Esophagus squamous epithelium (tissue), 5 donors: ENCODE data around the gene CLSTN2. TPM values are rescaled to one million over a fixed set of nuclear protein-coding genes. Genes with fewer than 3 reads are reported as not detected.

Experiments used
- DNase-seq: peaks from one replicate; lab custom pipeline; 2025; lab: John Stamatoyannopoulos, UW
- H3K27ac ChIP-seq, 4 donors: fragments of 200-600 bp; sonication (generic); one replicate each; pipeline ENCODE4 v1.5.1; 2016 to 2019; ENCODE audit warnings: mild to moderate bottlenecking in 1 of 4
- H3K27me3 ChIP-seq, 4 donors: fragments of 200-600 bp; sonication (generic); 1 replicate in 3 of 4; 2 replicates in 1 of 4; pipeline versions ENCODE4 v1.5.1 to v1.6.0; 2017 to 2021; ENCODE audit warnings: antibody characterized with exemption in 1 of 4
- H3K36me3 ChIP-seq, 3 donors: fragments of 200-600 bp; sonication (generic); one replicate each; pipeline ENCODE4 v1.5.1; 2016 to 2019
- H3K4me1 ChIP-seq, 3 donors: fragments of 200-600 bp; sonication (generic); one replicate each; pipeline ENCODE4 v1.5.1; 2017 to 2019
- H3K4me3 ChIP-seq, 4 donors: fragments of 200-600 bp; sonication (generic); 1 replicate in 3 of 4; 2 replicates in 1 of 4; pipeline ENCODE4 v1.5.1; 2016 to 2019; ENCODE audit warnings: mild to moderate bottlenecking in 2 of 4, moderate library complexity in 1 of 4
- H3K9me3 ChIP-seq, 3 donors: fragments of 200-600 bp; sonication (generic); one replicate each; pipeline ENCODE4 v1.5.1; 2016 to 2019
- POLR2A ChIP-seq, 4 donors: fragments of 450-650 bp; IDR thresholded peaks; one replicate each; pipeline ENCODE4 v1.6.1; 2017; ENCODE audit warnings: antibody characterized with exemption in 4 of 4, mild to moderate bottlenecking in 4 of 4, moderate library complexity in 3 of 4
- WGBS, 2 donors: methylation state at CpG; one replicate each; pipeline ENCODE4 v1.1.5; 2018; 5-methylcytosine and 5-hydroxymethylcytosine counted together
- intact Hi-C: fragments of 100-400 bp; cut with DNase I; formaldehyde crosslinking; loops from one replicate; pipeline ENCODE4 v1.15.0; 2022
- total RNA-seq, 4 donors: library from RNA; depleted of rRNA; stranded (reverse); fragments of >200 nt; gene quantifications; one replicate each; pipeline ENCODE4 v1.1.0, GENCODE V29; 2016
- TF ChIP-seq, protein P1 (sequence below), 6 experiments: fragments of 450-650 bp in 4 of 6; fragments of 200-600 bp in 2 of 6; sonication (generic) in 2 of 6; IDR thresholded peaks; one replicate each; pipeline ENCODE4 v1.5.1; 2016 to 2019; ENCODE audit warnings: antibody characterized with exemption in 6 of 6, mild to moderate bottlenecking in 4 of 6, moderate library complexity in 4 of 6
- donor health status: DM: yes; HTN: yes; CAD: no.

The CLSTN2 gene
- total RNA-seq, 4 donors from 2014 or later, result 0.53 to 5.0 (median 3.1) TPM

DNA sequence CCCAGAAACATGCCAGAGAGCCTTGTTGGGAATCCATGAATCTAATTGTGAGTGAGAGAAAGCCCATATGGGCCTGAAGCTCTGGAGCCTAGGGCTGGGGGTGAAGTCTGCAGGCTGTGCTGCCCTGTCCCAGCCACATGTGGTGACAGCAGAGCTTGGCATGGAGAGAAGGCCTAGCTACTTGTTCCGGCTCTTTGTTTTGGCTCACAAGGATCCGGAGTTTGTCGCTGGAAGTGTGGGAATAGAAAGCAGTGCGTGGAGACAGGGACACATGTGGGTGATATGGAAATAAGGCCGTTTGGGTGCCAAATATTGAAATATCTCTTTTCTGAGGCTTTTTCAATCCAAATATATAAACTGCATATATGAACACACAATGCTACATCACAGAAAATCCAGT lies 78.2 kb downstream of the CLSTN2 start:
- Histone ChIP-seq H3K36me3 (no peaks in the 10 kb centered on the region), H3K27me3 (no peaks in the 10 kb centered on the region), H3K9me3 (no peaks in the 10 kb centered on the region), H3K4me3 (no peak overlapping the region), H3K4me1 (no peaks in the 10 kb centered on the region), H3K27ac (no peak overlapping the region)
- WGBS, 2 donors, result 76 to 79% methylated on average over 4 to 5 of the region's 5 CpGs
- DNase-seq, result no peak
- intact Hi-C loops, result loop anchor here (5.0 kb wide), 1 partner anchor 286 kb away; no protein-coding TSS in a partner anchor
- TF ChIP-seq, protein P1, sequence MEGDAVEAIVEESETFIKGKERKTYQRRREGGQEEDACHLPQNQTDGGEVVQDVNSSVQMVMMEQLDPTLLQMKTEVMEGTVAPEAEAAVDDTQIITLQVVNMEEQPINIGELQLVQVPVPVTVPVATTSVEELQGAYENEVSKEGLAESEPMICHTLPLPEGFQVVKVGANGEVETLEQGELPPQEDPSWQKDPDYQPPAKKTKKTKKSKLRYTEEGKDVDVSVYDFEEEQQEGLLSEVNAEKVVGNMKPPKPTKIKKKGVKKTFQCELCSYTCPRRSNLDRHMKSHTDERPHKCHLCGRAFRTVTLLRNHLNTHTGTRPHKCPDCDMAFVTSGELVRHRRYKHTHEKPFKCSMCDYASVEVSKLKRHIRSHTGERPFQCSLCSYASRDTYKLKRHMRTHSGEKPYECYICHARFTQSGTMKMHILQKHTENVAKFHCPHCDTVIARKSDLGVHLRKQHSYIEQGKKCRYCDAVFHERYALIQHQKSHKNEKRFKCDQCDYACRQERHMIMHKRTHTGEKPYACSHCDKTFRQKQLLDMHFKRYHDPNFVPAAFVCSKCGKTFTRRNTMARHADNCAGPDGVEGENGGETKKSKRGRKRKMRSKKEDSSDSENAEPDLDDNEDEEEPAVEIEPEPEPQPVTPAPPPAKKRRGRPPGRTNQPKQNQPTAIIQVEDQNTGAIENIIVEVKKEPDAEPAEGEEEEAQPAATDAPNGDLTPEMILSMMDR (IDR thresholded peaks at IDR 0.05), result no peak
- TF ChIP-seq POLR2A (IDR thresholded peaks at IDR 0.05), result no peak

- WGBS, 2 donors, result 65 to 72% methylated on average over 2 to 3 of the region's 3 CpGs
- DNase-seq, result no peak
- Histone ChIP-seq H3K4me1 (no peaks in the 10 kb centered on the region), H3K4me3 (no peak overlapping the region), H3K27ac (no peak overlapping the region), H3K27me3 (no peaks in the 10 kb centered on the region), H3K9me3 (no peaks in the 10 kb centered on the region), H3K36me3 (no peaks in the 10 kb centered on the region)
- intact Hi-C loops, result loop anchor here (5.0 kb wide), 1 partner anchor 288 kb away; no protein-coding TSS in a partner anchor
- TF ChIP-seq, protein P1 (IDR thresholded peaks at IDR 0.05), result no peak
These were observed 80.0 kb downstream of the CLSTN2 start for GRCh38 chr3:140014831-140015495.

DNA sequence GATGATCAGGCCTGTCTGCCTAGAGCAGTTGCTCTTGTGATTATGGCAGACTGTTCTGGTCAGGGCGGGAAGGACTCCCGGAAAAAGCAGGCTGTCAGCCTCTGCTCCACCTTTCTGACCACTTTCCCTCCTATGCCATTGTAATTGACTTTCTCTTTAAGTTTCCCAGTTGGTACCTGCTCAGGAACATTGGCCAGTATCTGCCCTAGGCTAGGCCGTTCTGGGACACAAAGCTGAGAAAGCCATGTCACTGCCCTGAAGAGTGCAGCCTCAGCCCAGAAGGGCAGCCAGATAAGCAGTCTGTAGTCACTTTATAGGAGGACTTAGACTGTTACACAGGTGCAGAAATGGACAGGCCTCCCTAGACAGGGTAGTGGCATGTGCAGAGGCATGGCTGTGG lies 80.8 kb downstream of the CLSTN2 start:
- WGBS, 2 donors, result 75 to 100% methylated on average over 2 to 3 of the region's 3 CpGs
- no peak for TF ChIP-seq POLR2A (IDR thresholded peaks at IDR 0.05)
- TF ChIP-seq, protein P1 (IDR thresholded peaks at IDR 0.05), result no peak
- no peak overlapping the region for H3K4me3 ChIP-seq

GRCh38 chr3:140018556-140018955 lies 83.6 kb downstream of the CLSTN2 start:
- H3K36me3 ChIP-seq, result no peaks in the 10 kb centered on the region
- DNase-seq, result no peak
- H3K9me3 ChIP-seq, result no peaks in the 10 kb centered on the region
- intact Hi-C loops, result no loop called here
- TF ChIP-seq, protein P1 (IDR thresholded peaks at IDR 0.05), result no peak
- no peak for TF ChIP-seq POLR2A (IDR thresholded peaks at IDR 0.05)
- peaks cover 2 to 16% (median 5%) of the 10 kb centered on the region in 3 donors for H3K4me1 ChIP-seq
- H3K27me3 ChIP-seq, result no peaks in the 10 kb centered on the region
- H3K4me3 ChIP-seq, result no peak overlapping the region
- no peak overlapping the region for H3K27ac ChIP-seq
- 54 to 77% methylated on average over 2 of the region's 2 CpGs for WGBS, 2 donors

More for the DNA sequence above, 80.8 kb downstream of the CLSTN2 start:
- DNase-seq, result no peak
- no peaks in the 10 kb centered on the region for H3K4me1 ChIP-seq
- H3K27ac ChIP-seq, result no peak overlapping the region
- no peaks in the 10 kb centered on the region for H3K9me3 ChIP-seq
- intact Hi-C loops, result no loop called here
- no peaks in the 10 kb centered on the region for H3K36me3 ChIP-seq
- H3K27me3 ChIP-seq, result no peaks in the 10 kb centered on the region

- TF ChIP-seq, protein P1 (IDR thresholded peaks at IDR 0.05), result no peak
- TF ChIP-seq POLR2A (IDR thresholded peaks at IDR 0.05), result no peak
- Histone ChIP-seq H3K36me3 (no peaks in the 10 kb centered on the region), H3K27me3 (no peaks in the 10 kb centered on the region), H3K9me3 (no peaks in the 10 kb centered on the region), H3K27ac (no peak overlapping the region), H3K4me1 (peaks cover 5 to 25% (median 6%) of the 10 kb centered on the region in 3 donors), H3K4me3 (no peak overlapping the region)
- 71 to 78% methylated on average over 1 of the region's 2 CpGs for WGBS, 2 donors
- intact Hi-C loops, result no loop called here
- no peak for DNase-seq
These were observed 85.0 kb downstream of the CLSTN2 start for GRCh38 chr3:140019946-140020345.
